ENCODE data around the gene USP16.

The USP16 gene

DNA sequence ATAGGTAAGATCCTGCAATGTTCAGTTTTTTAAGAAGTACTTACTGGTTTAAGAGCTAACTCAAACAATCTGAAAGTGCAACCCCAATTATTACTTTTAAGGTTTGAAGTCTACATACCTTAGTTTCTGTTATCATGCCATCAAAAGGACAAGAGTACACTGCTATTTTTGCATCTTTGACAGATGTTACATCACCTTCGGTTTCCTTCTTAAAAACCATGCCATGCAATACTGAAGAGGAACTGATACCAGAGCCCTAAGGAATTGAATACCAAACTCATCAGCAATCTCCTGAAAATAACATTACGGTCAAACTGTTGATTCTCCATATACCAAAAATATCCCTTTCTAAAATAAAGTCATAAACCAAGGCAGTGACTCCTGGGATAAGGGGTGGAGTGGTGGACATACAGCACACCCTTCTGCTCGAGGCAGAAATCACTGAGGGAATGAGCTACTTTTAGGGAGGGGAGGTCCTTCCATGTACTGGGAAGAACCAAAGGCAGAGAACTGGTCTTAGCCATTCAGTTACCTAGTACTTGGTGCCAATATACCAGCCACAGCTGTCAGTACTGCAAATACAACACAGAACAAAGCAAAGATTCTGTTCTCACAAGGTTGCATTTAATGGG lies 40.5 kb downstream of the USP16 start:
- H3K9ac ChIP-seq: no peak overlapping the region
- no peaks in the 10 kb centered on the region for H4K20me1 ChIP-seq (ENCODE audit: insufficient read depth)
- H3K4me1 ChIP-seq (ENCODE audit: low read depth, poor library complexity, severe bottlenecking): peaks cover 43% of the 10 kb centered on the region
- H3K27ac ChIP-seq: peak overlapping the region; percentile 13; the same call in 1 of the 2 replicates
- H3K27me3 ChIP-seq (ENCODE audit: insufficient read depth, low read depth): no peaks in the 10 kb centered on the region
- H2AFZ ChIP-seq (ENCODE audit: low read depth): no peak overlapping the region
- peaks cover 22% of the 10 kb centered on the region for H3K79me2 ChIP-seq (ENCODE audit: insufficient read depth, low read depth)
- H3K4me2 ChIP-seq: no peak overlapping the region; the same call in 1 of the 2 replicates
- no peak overlapping the region for H3K4me3 ChIP-seq (IDR thresholded peaks at IDR 0.05; ENCODE audit: insufficient read depth, low read depth, low read length)
- peaks cover 42% of the 10 kb centered on the region for H3K36me3 ChIP-seq (ENCODE audit: insufficient read depth)
- no peak for TF ChIP-seq CTCF (conservative IDR thresholded peaks at IDR 0.05; ENCODE audit: low read depth, low read length)

- Histone ChIP-seq H2AFZ (ENCODE audit: low read depth) (peak overlapping the region; percentile 80), H3K4me2 (peak overlapping the region; percentile 100), H3K79me2 (ENCODE audit: insufficient read depth, low read depth) (peaks cover 51% of the 10 kb centered on the region), H3K9ac (peak overlapping the region; percentile 96), H3K27ac (peak overlapping the region; percentile 85), H3K4me1 (ENCODE audit: low read depth, poor library complexity, severe bottlenecking) (peaks cover 47% of the 10 kb centered on the region), H3K36me3 (ENCODE audit: insufficient read depth) (peaks cover 18% of the 10 kb centered on the region), H4K20me1 (ENCODE audit: insufficient read depth) (peaks cover 28% of the 10 kb centered on the region), H3K4me3 (IDR thresholded peaks at IDR 0.05; ENCODE audit: insufficient read depth, low read depth, low read length) (peak overlapping the region; percentile 56), H3K27me3 (ENCODE audit: insufficient read depth, low read depth) (no peaks in the 10 kb centered on the region)
- TF ChIP-seq CTCF (conservative IDR thresholded peaks at IDR 0.05; ENCODE audit: low read depth, low read length): no peak
These were observed 48.4 kb downstream of the USP16 start for GRCh38 chr21:29072873-29073221.

GRCh38 chr21:29073222-29074006 lies 48.9 kb downstream of the USP16 start, which contains the start of gene CCT8:
Gene CCT8, minus strand, starts transcription at chr21:29073648. Its CDS starts 58 bp downstream, at chr21:29073590.
- Histone ChIP-seq H3K4me2 (peak within 1 kb of the TSS; percentile 100), H3K27me3 (ENCODE audit: insufficient read depth, low read depth) (no peaks in the 10 kb centered on the region), H3K4me3 (IDR thresholded peaks at IDR 0.05; ENCODE audit: insufficient read depth, low read depth, low read length) (peak within 1 kb of the TSS; percentile 56), H3K9ac (peak within 1 kb of the TSS; percentile 96), H3K79me2 (ENCODE audit: insufficient read depth, low read depth) (peaks cover 55% of the 10 kb centered on the region), H4K20me1 (ENCODE audit: insufficient read depth) (peaks cover 28% of the 10 kb centered on the region), H2AFZ (ENCODE audit: low read depth) (peak within 1 kb of the TSS; percentile 80), H3K4me1 (ENCODE audit: low read depth, poor library complexity, severe bottlenecking) (peaks cover 48% of the 10 kb centered on the region), H3K36me3 (ENCODE audit: insufficient read depth) (peaks cover 16% of the 10 kb centered on the region), H3K27ac (peak within 1 kb of the TSS; percentile 85)
- TF ChIP-seq CTCF (conservative IDR thresholded peaks at IDR 0.05; ENCODE audit: low read depth, low read length): no peak

- H3K4me1 ChIP-seq (ENCODE audit: low read depth, poor library complexity, severe bottlenecking): peaks cover 53% of the 10 kb centered on the region
- H2AFZ ChIP-seq (ENCODE audit: low read depth): peak overlapping the region; percentile 72
- peak overlapping the region; percentile 85 for H3K27ac ChIP-seq
- TF ChIP-seq CTCF (conservative IDR thresholded peaks at IDR 0.05; ENCODE audit: low read depth, low read length): no peak
- peaks cover 55% of the 10 kb centered on the region for H3K79me2 ChIP-seq (ENCODE audit: insufficient read depth, low read depth)
- H3K27me3 ChIP-seq (ENCODE audit: insufficient read depth, low read depth): no peaks in the 10 kb centered on the region
- H3K4me2 ChIP-seq: peak overlapping the region; percentile 38
- peaks cover 28% of the 10 kb centered on the region for H4K20me1 ChIP-seq (ENCODE audit: insufficient read depth)
- peaks cover 10% of the 10 kb centered on the region for H3K36me3 ChIP-seq (ENCODE audit: insufficient read depth)
- peak overlapping the region; percentile 96; the same call in 1 of the 2 replicates for H3K9ac ChIP-seq
- no peak overlapping the region for H3K4me3 ChIP-seq (IDR thresholded peaks at IDR 0.05; ENCODE audit: insufficient read depth, low read depth, low read length)
These were observed 49.5 kb downstream of the USP16 start for GRCh38 chr21:29074007-29074376.

Measured in KMS-11 (cell line).